HG02840 (cell line): Measurements from ENCODE around the gene RSPO1.
"Not testable (repeated sequence)": the region's sequence is repeated elsewhere in the genome, so short reads cannot be mapped to it uniquely, and the experiment has no call there.

Experiments
- ATAC-seq: cut with Tn5 transposase; IDR thresholded peaks from one replicate; pipeline ENCODE4 v1.9.1; 2021; ENCODE audit warnings: mild to moderate bottlenecking, moderate library complexity, moderate number of reproducible peaks; ENCODE audit not compliant: unreplicated experiment, low FRiP score

The RSPO1 gene

DNA sequence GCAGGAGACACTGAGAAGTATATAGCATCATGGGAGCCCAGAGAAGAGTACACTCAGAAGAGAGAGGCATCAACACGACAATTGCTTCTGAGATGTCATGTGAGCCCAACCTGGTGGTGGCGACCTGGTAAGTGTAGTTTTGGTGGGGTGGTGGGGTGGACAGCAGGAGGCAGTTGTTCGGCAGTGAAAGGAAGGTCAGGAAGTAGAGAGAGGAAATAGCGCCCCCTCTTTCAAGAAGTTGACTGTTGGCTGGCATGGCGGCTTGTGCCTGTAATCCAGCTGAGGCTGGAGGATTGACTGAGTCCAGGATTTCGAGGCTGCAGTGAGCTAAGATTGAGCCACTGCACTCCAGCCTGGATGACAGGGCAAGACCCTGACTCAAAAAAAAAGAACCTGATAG, 12.6 kb downstream of the RSPO1 start:
- no peak for ATAC-seq

DNA sequence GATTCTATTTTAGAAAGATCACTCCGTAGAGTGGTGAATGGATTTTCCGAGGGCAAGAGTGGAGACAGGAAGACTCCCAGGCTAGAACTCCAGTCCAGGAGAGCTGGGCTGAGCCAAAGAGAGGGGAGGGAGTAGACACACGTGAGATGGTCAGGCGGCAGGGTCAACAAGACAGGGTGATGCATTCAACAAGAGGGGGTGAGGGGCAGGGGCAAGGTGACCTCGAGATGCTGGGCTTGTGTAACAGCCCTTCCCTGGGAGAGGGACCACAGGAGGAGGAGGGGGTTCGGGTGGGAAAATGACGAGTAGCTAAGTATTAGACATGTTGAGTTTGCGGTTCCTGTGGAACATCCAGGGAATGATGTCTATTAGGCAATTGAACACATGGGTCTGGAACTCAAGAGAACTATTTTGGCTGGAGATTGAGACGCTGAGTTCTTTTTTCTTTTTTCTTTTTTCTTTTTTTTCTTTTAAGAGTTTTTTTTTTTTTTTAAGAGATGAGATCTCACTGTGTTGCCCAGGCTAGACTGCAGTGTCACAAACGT, 13.3 kb downstream of the RSPO1 start:
- ATAC-seq = no peak

GRCh38 chr1:37620707-37621106, 14.0 kb downstream of the RSPO1 start:
- no peak for ATAC-seq

DNA sequence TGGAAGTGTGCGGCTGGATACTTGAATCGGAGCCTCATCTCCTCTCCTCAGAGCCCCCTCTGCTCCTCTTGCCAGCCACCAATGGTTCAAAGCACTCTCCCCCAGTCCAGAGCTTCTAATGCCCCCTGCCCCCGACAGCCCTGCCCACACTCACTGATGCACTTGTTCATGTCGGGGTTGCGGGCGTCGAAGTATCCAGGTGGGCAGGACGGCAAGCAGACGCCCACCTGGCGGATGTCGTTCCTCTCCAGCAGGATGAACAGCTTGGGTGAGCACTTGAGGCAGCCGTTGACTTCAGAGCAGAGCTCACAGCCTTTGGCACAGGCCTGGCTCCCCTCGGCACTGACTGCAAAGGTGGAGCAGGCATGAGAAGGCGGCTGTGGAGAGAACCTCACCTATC, 18.4 kb downstream of the RSPO1 start:
- no peak for ATAC-seq

- ATAC-seq = no peak
These were observed 20.6 kb downstream of the RSPO1 start for GRCh38 chr1:37614105-37614504.

DNA sequence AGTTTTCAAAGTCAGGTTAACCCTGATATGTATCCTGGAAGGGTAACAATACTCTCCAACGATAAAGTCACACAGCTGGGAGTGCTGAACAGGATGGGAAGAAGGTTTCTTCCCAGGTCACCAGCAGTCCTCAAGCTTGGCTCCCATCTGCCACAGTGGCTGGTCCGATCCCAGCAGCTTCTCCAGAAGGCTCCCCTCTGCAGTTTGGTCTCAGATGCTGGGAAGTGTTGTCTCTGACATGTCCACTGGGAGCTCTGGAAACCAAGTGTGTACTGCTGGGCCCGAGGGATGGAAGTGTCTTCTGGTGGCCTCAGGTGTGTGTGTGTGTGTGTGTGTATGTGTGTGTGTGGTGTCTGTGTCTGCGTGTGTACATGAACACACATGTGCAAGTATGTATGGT, 22.5 kb downstream of the RSPO1 start:
- ATAC-seq = no peak

- ATAC-seq = no peak
These were observed 24.7 kb downstream of the RSPO1 start for GRCh38 chr1:37609994-37610393.

GRCh38 chr1:37609002-37609401, 25.7 kb downstream of the RSPO1 start:
- ATAC-seq = no peak

DNA sequence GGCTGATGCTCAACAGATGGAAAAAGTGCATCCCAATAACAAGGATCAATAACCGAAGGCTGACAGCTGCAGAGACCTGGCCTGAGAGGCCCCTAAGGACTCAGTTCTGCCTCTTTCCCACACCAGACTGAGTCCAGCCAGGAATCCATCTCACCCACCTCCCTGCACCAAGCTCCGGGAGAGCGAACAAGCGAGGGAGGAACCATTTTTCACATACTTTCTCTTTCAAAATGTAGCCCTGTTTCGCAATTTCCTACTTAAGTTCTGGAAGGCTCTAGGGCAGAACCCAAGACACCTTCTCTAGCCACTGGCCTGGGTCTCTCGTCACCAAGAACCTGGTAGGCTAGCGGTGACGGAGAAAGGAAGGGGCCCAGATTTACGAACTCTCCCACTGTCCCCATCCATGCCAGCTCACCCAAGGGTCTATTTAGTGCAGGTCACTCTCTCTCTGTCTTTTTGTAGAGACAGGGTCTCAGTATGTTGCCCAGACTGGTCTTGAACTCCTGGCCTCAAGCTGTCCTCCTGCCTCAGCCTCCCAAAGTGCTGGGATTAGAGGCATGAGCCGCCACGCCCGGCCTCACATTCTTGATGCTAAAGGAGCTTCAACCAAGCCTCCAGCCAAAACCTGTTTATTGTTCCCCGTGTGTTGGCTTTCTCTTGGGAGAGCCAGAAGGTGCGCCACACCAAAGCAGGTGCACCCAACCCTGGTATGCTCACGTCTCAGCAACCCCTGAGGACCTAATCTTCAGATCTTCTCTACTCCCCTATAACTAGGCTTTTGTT, 28.0 kb downstream of the RSPO1 start:
- ATAC-seq = no peak

DNA sequence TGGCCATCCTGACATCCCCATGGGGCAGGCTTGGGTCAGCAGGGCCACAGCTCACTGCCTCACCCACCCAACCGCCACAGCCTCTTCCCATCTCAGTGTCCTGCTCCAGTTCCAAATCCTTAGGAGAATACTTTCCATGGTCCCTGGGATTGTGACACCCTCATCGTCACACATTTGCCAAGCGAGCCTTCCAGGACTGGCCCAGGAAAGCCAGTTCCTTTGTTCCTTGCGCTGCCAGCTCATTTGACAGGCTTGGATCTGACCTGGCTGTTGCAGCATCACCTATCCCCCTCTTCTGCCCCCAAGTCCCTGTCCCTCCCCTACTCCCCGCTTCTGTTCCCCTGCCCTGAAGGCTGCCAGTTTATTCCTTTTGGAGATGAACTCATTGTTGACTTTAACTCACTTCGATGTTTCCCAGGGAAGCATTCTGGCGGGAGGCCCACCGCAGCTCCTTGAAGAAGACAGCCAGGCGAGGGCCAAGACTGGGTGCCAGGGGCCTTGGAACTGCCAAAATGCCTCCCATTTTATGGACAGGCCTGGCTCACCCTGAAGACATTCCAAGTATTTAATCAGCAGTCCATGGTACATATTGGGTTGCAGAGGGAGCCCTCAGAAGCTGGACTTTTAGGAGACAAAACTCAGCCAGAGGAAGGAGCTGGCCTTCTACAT, 28.8 kb downstream of the RSPO1 start:
- ATAC-seq = no peak

- ATAC-seq = no peak
These were observed 29.5 kb downstream of the RSPO1 start for GRCh38 chr1:37605061-37605650.

GRCh38 chr1:37602750-37603694, 31.7 kb downstream of the RSPO1 start:
- no peak for ATAC-seq

DNA sequence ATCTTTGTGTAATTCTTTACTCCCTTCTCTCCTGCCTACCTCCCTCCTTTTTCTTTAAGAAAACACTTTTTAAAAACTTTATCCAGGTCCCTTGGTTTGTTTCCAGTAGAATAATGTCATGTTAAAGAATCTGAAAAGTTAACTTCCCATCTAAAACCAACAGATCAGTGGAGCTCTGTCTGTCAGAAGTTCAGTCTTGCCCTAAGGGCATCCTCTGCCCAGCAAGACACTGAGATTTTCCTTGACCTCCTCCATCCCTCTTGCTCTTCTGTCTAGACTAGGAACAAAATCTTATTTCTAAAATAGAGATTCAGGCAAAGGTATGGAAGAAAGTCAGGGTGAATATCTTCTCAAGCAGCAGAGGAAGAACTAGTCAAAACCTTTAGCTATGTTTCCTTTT, 33.3 kb downstream of the RSPO1 start:
- no peak for ATAC-seq

DNA sequence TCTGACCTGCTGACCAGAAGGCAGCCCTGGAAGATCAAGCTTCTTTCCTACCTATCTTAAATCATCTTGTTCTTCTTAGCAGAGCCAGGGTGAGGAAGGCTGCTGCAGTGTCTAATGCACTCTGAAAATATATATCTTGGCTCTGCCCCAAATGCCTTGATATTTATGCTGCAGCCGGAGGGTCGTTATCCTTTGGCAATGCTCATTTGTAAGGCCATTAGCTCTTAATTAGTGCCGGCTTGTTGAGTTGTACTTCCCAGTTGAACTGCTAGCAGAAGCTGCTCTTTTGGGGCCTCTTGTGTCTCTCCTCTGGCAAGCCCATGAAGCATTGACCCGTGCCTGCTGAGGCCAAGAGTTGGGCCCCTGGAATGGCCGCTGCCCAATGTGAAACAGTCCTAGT, 34.8 kb downstream of the RSPO1 start:
- no peak for ATAC-seq

GRCh38 chr1:37596182-37596667, 38.5 kb downstream of the RSPO1 start:
- peak; percentile 13 for ATAC-seq

- peak; percentile 96 for ATAC-seq
These were observed 39.1 kb downstream of the RSPO1 start, which contains the start of gene GNL2 for GRCh38 chr1:37595440-37596181. GNL2 (minus strand) TSS chr1:37595937; CDS start chr1:37595822, 115 bp downstream.

DNA sequence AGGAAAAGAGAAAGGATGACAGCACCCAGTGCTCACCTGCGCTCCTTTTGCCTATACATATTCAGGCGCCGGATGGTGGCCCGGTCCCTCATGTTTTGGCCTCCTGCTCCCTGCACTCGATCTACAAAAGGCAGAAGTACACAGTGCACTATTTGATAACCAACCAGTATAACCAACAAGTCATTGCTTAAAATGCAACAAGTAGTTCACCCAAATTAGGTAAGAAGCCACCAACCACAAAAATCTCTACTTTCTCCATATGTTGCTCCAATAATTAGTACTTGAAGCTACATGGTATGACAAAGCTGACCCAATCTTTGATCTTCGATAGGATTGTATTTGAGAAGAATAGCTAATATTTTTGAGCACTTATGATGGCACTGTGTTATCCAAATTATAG, 41.0 kb downstream of the RSPO1 start:
- ATAC-seq = no peak

GRCh38 chr1:37588939-37589338, 45.8 kb downstream of the RSPO1 start:
- ATAC-seq = no peak

- not testable (repeated sequence) for ATAC-seq
These were observed 50.1 kb downstream of the RSPO1 start for GRCh38 chr1:37584544-37584943.
